ENCODE results near the gene MREG. TPM values are rescaled to one million over a fixed set of nuclear protein-coding genes. Genes with fewer than 3 reads are reported as not detected.
"Not testable (repeated sequence)": the region's sequence is repeated elsewhere in the genome, so short reads cannot be mapped to it uniquely, and the experiment has no call there.

Gene MREG
- polyA plus RNA-seq, 12 donors: 1.6 to 7.2 (median 2.3) TPM; not detected in 2

GRCh38 chr2:215961981-215962380 lies 51.4 kb downstream of the MREG start:
- no peak for DNase-seq

DNA sequence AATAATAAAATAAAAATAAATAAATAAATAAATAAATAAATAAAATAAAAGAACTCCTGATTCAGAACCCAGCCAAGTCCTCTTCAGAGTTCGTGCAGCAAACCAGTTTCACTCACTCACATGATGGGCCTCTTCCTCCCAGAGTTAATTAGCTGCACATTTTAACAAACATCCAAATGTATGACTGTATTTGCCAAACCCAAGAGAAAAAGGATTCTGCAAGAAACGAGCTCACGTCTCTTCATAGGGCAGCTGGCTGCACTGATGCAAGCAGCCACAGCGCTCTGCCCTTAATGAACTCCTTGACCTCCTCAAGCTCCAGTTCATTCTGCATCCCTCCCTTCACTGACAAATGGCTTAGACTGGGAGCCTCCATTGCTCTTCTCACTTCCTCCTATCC lies 55.1 kb downstream of the MREG start:
- no peak for DNase-seq

GRCh38 chr2:215957354-215958122 lies 55.8 kb downstream of the MREG start:
- DNase-seq: not testable (repeated sequence)

DNA sequence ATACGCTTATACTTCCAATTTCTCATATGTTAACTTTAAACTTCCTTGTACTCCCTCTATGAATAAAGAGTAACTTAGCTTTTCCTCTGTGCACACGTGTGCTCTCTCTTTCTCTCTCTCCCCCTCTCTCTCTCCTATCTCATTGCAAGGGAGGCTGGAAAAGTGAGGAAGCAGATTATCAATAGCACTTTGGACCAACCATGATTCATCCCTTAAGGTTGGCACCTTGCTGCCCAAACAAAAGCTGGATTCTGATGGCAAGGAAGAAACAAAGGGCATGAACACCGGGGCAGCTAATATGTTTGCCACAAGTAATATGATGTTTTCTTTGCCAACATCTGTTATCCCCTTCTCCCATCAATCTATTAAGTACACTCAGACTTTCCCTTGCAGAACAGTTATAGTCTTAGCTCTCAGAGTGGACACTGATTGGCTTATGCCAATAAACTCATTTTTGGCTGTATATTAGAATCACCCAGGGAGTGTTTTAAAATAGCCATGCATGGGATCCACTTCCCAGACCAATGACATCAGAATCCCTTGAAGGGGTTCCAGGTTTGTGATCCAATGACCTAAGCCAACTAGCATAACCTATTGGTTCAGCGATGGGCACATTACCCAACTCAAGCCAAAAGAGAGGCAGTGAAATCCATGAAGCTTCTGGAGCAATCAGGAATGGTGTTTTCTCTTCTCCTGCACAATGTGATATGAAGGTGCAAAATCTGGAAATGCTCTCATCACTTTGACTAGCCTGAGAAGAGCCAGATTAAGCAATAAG lies 60.3 kb downstream of the MREG start:
- no peak for DNase-seq

- no peak for DNase-seq
Observed at GRCh38 chr2:215951558-215951957, 61.8 kb downstream of the MREG start.

DNA sequence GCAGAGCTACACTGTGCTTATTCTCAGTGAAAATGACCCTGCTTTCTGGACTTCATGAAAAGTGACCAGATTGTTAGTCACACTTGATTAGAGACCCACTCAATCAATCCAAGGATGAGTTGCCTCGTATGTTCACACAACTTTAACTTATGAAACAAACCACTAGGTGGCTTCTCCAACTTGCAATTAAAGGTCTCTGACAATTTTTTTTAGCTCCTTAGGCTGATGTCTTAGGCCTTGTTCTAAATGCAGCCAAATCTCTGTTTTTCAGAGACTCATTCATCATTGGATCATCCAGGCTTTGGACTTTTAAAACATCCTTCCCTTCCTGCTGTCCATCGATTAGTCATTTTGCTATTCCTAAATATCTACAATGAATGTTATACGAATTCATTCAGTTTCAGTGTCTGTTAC lies 63.4 kb downstream of the MREG start:
- peak; percentile 10 for DNase-seq

- no peak for DNase-seq
Observed at GRCh38 chr2:215948051-215948450, 65.3 kb downstream of the MREG start.

DNA sequence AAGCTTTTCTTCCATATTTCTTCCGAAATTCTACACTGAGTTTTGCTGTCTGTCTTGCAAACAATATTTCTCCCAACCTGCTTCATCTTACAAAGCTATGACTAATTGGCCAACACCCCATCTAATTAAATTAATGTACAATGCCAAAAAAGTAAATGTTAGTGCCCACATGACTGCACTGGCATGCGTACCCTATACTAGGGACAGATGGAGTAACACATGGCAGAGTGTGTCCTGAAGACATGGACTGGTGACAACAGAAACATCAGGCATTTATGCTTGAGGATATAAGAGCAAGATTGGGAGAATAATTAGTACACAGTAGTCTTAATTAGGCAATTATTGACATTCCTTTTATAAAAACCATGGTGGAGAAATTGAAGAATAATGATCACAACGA lies 66.8 kb downstream of the MREG start:
- DNase-seq: no peak

DNA sequence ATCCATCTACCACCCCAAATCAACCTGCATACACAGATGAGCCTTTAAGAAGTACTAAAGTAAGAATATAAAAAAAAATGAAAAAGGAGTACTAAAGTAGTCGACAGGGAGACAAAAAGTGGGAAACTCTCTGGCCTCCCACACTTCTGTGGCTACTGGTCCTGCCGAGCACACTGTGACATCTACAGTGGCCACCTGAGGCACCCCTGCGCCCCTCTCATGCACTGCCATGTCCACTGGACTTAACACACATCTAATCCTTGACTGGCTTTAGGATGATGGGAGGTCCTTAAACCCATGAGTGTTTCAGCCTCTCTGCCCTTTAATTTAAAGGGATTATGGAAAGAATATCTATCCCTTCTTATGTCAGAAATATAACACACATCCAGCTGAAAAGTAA lies 71.2 kb downstream of the MREG start:
- no peak for DNase-seq

- DNase-seq: no peak
Observed at GRCh38 chr2:215941726-215942125, 71.6 kb downstream of the MREG start.

GRCh38 chr2:215940645-215941184 lies 72.6 kb downstream of the MREG start:
- DNase-seq: no peak

DNA sequence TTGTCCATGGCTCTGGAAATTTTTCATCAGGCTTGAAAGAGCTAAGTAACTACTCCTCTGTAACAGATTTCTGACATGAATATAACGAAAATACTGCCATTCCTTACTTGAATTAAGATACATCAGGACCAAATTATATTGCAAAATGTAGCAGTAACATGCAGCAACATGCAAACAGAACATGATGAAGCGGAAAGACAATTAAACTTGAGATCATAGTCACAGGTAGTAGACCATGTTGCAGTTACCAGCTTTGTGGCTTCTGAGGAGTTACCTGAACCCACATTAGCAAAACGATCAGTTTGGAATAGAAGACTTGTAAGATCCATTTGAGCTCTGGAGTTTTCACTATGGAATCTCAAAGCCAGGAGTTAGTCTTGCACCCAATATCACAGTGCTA lies 76.2 kb downstream of the MREG start:
- no peak for DNase-seq

DNA sequence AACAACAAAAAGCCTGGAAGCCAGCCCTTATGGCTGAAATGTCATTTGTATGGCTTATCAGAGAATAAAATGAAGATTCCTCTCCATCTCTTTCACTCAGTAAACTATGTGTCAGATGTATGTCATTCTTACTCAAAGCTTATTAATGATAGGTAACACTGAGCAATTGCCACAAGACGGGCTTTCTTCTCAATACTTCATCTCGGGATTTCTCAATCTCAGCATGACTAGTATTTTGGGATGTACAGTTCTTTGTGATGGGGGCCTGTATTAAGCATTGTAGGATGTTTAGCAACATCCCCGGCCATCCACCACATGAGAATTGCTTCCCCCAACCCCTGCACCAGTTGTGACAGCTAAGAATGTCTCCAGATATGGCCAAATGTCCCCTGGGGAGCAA lies 80.2 kb downstream of the MREG start:
- DNase-seq: no peak

GRCh38 chr2:215931256-215931903 lies 82.0 kb downstream of the MREG start:
- DNase-seq: peak; percentile 74

DNA sequence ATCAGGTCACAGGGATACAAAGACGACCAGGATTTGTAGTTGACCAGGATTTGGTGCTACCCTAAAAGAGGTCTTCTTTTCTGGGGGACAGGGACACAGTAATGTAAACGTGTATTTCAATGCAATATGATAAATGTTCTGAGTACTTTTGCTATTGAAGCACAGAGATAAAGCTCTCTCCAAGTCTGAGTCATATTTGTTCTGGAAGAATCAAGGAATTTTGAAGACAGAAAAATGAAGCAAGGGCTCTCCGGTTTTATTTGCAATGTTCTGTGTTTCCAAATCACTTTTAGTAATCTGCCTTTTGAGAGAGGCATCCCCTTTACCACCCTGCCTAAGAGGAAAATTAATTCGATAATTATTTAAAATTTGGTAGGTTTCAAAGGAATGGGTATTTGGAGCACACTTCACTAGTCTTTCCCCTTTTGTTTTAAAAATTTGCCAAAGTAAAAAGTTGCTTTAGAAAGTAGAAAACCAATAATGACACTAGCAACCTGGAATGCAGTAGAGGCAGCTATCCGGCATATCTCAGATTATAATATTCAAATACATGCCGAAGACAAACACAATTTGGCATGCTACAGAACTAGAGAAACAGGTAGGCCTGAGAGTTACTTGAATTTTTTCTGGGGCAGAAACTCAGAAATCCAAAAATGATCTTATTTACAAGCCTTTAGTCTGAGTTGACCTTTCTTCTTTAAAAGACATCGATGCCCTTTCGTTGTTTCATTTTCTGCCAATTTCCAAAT lies 82.7 kb downstream of the MREG start:
- DNase-seq: no peak

DNA sequence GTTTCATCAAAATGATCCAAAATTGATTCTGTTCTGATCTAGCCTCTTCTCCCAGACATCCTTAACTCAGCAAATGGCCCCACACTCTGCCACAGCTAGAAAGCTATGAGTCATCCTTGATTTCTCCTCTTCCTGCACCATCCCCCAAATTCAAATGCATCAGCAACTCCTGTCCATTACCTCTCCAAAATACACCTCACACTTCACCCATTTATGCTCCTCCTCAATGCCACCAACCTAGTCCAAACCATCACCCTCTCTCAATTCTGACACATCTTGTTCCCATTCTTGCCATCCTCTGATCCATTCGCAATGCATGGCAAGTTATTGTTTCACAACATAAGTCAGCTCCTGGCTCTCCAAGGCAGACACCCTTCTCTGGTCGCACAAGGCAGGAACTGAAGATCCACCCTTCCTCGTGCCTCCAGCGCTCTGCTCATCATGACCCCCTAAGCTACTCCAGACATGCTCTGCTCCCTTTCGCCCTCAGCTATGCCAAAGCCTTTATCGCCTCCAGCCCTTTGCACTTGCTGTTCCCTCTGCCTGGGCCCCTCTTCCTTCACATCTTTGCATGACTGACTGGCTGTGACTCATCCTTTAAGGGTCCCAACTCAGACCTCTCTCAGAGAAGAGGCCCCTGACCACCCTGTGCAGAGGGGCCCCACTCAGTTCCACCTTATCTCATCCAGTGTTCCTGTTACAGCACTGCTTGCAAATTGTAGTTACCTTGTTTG lies 83.6 kb downstream of the MREG start:
- no peak for DNase-seq

GRCh38 chr2:215928086-215928485 lies 85.3 kb downstream of the MREG start:
- no peak for DNase-seq

GRCh38 chr2:215926992-215927391 lies 86.4 kb downstream of the MREG start:
- not testable (repeated sequence) for DNase-seq

DNA sequence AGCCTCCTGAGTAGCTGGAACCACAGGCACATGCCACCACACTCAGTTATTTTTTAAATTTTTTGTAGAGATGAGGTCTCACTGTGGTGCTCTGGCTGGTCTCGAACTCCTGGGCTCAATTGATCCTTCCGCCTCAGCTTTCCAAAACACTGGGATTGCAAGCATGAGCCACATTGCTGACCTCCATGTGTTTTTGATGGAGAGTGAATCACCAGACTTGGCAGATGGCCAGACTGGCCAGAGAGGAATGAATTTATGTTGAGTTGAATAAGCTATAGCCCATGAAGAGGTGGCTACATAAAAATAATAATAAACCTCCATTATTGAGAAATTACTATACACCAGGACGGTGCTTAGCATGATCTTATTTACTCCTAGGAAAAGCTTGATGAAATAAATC lies 91.5 kb downstream of the MREG start:
- no peak for DNase-seq

- DNase-seq: peak; percentile 82
Observed at GRCh38 chr2:215920244-215921100, 92.9 kb downstream of the MREG start.
